Skeletal muscle tissue (tissue), 4 donors: ENCODE data around the gene TMEM209. TPM values are rescaled to one million over a fixed set of nuclear protein-coding genes. Genes with fewer than 3 reads are reported as not detected.
A peak's percentile ranks its signal among the peaks of the same experiment; 100 is the strongest.
"Not testable (repeated sequence)": the region's sequence is repeated elsewhere in the genome, so short reads cannot be mapped to it uniquely, and the experiment has no call there.

ENCODE experiments used
- H3K27ac ChIP-seq: one replicate; pipeline ENCODE4 v1.7.0; 2013; ENCODE audit warnings: mild to moderate bottlenecking, low read depth, low read length, inconsistent platforms
- H3K27me3 ChIP-seq, 3 donors: one replicate each; pipeline ENCODE4 v1.7.0; 2013; ENCODE audit warnings: low read length in 3 of 3; ENCODE audit not compliant: control insufficient read depth in 3 of 3, insufficient read depth in 3 of 3
- H3K36me3 ChIP-seq, 3 donors: one replicate each; pipeline ENCODE4 v1.7.0; 2013; ENCODE audit warnings: low read length in 3 of 3; ENCODE audit not compliant: control insufficient read depth in 3 of 3, insufficient read depth in 3 of 3
- H3K4me1 ChIP-seq, 3 donors: one replicate each; pipeline ENCODE4 v1.7.0; 2013; ENCODE audit warnings: low read length in 3 of 3, mild to moderate bottlenecking in 3 of 3; ENCODE audit not compliant: control insufficient read depth in 3 of 3, insufficient read depth in 3 of 3
- H3K4me3 ChIP-seq, 3 donors: one replicate each; pipeline ENCODE4 v1.7.0; 2013; ENCODE audit warnings: low read length in 3 of 3
- H3K9ac ChIP-seq, 3 donors: one replicate each; pipeline ENCODE4 v1.7.0; 2013; ENCODE audit warnings: low read length in 3 of 3, mild to moderate bottlenecking in 3 of 3, moderate library complexity in 2 of 3, low read depth in 1 of 3
- H3K9me3 ChIP-seq, 3 donors: one replicate each; pipeline ENCODE4 v1.7.0; 2013; ENCODE audit warnings: low read length in 3 of 3; ENCODE audit not compliant: control insufficient read depth in 3 of 3
- total RNA-seq: library from RNA; depleted of rRNA; stranded (reverse); fragments of >200 nt; gene quantifications from one replicate; pipeline ENCODE4 v1.2.3, GENCODE V29; 2014
- donor health status: Osteomylitis.

The TMEM209 gene
- total RNA-seq, 1 donor from 2014 or later = 7.3 TPM

DNA sequence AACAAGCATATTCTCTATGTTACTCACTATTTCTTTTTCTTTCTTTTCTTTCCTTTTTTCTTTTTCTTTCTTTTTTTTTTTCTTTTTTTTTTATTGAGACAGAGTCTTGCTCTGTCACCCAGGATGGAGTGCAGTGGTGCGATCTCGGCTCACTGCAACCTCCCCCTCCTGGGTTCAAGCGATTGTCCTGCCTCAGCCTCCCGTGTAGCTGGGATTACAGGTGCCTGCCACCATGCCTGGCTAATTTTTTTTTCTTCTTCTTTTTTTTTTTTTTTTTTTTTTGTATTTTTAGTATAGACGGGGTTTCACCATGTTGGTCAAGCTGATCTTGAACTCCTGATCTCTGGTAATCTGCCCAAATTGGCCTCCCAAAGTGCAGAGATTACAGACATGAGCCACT, 59.1 kb downstream of the TMEM209 start:
- not testable (repeated sequence) for H3K9me3 ChIP-seq, H3K4me1 ChIP-seq, H3K36me3 ChIP-seq, H3K27me3 ChIP-seq, H3K4me3 ChIP-seq, H3K27ac ChIP-seq, H3K9ac ChIP-seq

DNA sequence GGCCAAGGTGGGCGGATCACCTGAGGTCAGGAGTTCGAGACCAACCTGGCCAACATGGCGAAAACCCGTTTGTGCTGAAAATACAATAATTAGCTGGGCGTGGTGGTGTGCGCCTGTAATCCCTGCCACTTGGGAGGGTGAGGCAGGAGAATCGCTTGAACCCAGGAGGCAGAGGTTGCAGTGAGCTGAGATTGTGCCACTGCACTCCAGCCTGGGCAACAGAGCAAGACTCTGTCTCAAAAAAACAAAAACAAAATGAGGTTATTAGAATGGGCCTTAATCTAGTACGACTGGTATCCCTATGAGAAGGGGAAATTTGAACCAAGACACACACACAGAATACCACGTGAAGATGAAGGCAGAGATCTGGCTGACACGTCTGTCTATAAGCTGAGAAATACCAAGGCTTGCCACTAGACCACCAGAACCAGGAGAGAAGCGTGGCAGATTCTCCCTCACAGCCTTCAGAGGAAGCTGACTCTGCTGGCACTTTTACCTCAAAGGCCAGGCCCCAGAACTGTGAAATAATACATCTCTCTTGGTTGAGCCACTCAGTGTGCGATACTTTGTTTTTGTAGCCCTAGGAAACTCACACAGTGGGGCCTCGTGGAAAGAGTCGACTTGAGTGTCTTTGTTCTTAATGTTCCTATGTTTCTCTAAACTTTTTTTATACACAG, 59.6 kb downstream of the TMEM209 start:
- no peak overlapping the region for H3K27ac ChIP-seq
- no peaks in the 10 kb centered on the region for H3K27me3 ChIP-seq
- no peaks in the 10 kb centered on the region for H3K9me3 ChIP-seq
- peaks cover 0 to 3% (median 3%) of the 10 kb centered on the region in 3 donors for H3K4me1 ChIP-seq
- no peaks in the 10 kb centered on the region for H3K36me3 ChIP-seq
- no peak overlapping the region for H3K4me3 ChIP-seq
- no peak overlapping the region for H3K9ac ChIP-seq

- Histone ChIP-seq H3K9ac (no peak overlapping the region), H3K36me3 (peaks cover 0 to 2% (median 0%) of the 10 kb centered on the region in 3 donors), H3K27me3 (no peaks in the 10 kb centered on the region), H3K9me3 (no peaks in the 10 kb centered on the region), H3K4me1 (peaks cover 0 to 3% (median 3%) of the 10 kb centered on the region in 3 donors), H3K27ac (no peak overlapping the region), H3K4me3 (no peak overlapping the region)
Observed at GRCh38 chr7:130144312-130145171, 60.7 kb downstream of the TMEM209 start.

DNA sequence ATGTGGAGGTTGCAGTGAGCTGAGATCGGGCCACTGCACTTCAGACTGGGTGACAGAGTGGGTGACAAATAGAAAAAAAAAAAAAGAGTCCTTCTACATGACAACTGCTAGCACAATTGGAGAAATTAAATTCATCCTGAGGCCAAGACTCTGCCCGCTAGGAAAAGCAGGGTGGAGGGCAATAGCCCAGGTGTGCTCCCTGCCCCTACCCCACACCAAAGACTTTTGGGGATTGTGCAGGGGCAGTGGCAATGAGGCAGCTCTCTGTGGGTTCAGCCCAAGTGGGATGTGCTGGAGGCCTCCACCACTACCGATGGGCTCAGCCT, 61.3 kb downstream of the TMEM209 start:
- Histone ChIP-seq H3K27me3 (no peaks in the 10 kb centered on the region), H3K36me3 (peaks cover 0 to 2% (median 0%) of the 10 kb centered on the region in 3 donors), H3K4me1 (peaks cover 0 to 3% (median 3%) of the 10 kb centered on the region in 3 donors), H3K4me3 (no peak overlapping the region), H3K27ac (no peak overlapping the region), H3K9ac (no peak overlapping the region), H3K9me3 (no peaks in the 10 kb centered on the region)

DNA sequence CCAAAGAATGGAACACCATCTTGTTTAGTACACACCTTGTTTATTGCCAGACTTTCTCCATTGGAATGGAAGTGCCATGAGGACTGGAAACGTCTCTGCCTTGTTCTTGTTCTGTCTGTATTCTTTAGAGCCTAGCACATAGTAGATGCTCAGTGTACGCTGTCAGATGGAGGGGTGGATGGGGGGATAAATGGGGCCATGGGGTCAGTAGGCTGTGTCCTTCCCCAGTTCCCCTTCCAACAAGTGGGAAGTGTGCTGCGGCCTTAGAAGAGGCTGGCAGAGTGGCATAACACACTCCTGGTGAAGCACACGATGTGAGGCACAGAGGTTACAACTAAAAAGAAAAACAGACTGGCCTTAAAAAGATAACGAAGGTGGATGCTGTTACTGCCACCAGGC, 61.9 kb downstream of the TMEM209 start:
- peaks cover 0 to 3% (median 3%) of the 10 kb centered on the region in 3 donors for H3K4me1 ChIP-seq
- no peak overlapping the region for H3K27ac ChIP-seq
- H3K9ac ChIP-seq = no peak overlapping the region
- H3K9me3 ChIP-seq = no peaks in the 10 kb centered on the region
- H3K27me3 ChIP-seq = no peaks in the 10 kb centered on the region
- H3K36me3 ChIP-seq = peaks cover 0 to 2% (median 0%) of the 10 kb centered on the region in 3 donors
- no peak overlapping the region for H3K4me3 ChIP-seq

- Histone ChIP-seq H3K4me1 (peaks cover 0 to 3% (median 3%) of the 10 kb centered on the region in 3 donors), H3K9me3 (no peaks in the 10 kb centered on the region), H3K27ac (no peak overlapping the region), H3K9ac (no peak overlapping the region), H3K4me3 (no peak overlapping the region), H3K36me3 (peaks cover 0 to 2% (median 0%) of the 10 kb centered on the region in 3 donors), H3K27me3 (no peaks in the 10 kb centered on the region)
Observed at GRCh38 chr7:130142654-130143333, 62.4 kb downstream of the TMEM209 start.

- Histone ChIP-seq H3K27ac (peak overlapping the region; percentile 56), H3K9me3 (no peaks in the 10 kb centered on the region), H3K4me1 (peaks cover 0 to 3% (median 3%) of the 10 kb centered on the region in 3 donors), H3K27me3 (no peaks in the 10 kb centered on the region), H3K4me3 (peak overlapping the region; percentile 54 to 72 (median 57)), H3K9ac (peak overlapping the region; percentile 50 to 69 (median 61)), H3K36me3 (peaks cover 0 to 2% (median 0%) of the 10 kb centered on the region in 3 donors)
Observed at GRCh38 chr7:130141884-130142653, 63.1 kb downstream of the TMEM209 start.

GRCh38 chr7:130141161-130141883, 63.9 kb downstream of the TMEM209 start:
- Histone ChIP-seq H3K9me3 (no peaks in the 10 kb centered on the region), H3K36me3 (peaks cover 0 to 5% (median 0%) of the 10 kb centered on the region in 3 donors), H3K9ac (peak overlapping the region; percentile 50 to 69 (median 61)), H3K27ac (peak overlapping the region; percentile 56), H3K27me3 (no peaks in the 10 kb centered on the region), H3K4me3 (peak overlapping the region; percentile 54 to 72 (median 57)), H3K4me1 (peaks cover 0 to 3% (median 3%) of the 10 kb centered on the region in 3 donors)
